ENCODE results near the gene KIF4B.

Gene KIF4B

GRCh38 chr5:154968953-154969352, 44.6 kb upstream of the KIF4B start:
- TF ChIP-seq POLR2AphosphoS5 (IDR thresholded peaks at IDR 0.05; ENCODE audit: low read depth, low read length) (no peak), FOXP2 (optimal IDR thresholded peaks at IDR 0.05; ENCODE audit: borderline replicate concordance, extremely low read depth, extremely low read length, insufficient read depth) (no peak), SIN3A (IDR thresholded peaks at IDR 0.05; ENCODE audit: borderline replicate concordance, insufficient read depth, low read length) (no peak), TAF1 (IDR thresholded peaks at IDR 0.05; ENCODE audit: borderline replicate concordance, insufficient read depth, low read length) (no peak)
- TF ChIP-seq, protein P1, sequence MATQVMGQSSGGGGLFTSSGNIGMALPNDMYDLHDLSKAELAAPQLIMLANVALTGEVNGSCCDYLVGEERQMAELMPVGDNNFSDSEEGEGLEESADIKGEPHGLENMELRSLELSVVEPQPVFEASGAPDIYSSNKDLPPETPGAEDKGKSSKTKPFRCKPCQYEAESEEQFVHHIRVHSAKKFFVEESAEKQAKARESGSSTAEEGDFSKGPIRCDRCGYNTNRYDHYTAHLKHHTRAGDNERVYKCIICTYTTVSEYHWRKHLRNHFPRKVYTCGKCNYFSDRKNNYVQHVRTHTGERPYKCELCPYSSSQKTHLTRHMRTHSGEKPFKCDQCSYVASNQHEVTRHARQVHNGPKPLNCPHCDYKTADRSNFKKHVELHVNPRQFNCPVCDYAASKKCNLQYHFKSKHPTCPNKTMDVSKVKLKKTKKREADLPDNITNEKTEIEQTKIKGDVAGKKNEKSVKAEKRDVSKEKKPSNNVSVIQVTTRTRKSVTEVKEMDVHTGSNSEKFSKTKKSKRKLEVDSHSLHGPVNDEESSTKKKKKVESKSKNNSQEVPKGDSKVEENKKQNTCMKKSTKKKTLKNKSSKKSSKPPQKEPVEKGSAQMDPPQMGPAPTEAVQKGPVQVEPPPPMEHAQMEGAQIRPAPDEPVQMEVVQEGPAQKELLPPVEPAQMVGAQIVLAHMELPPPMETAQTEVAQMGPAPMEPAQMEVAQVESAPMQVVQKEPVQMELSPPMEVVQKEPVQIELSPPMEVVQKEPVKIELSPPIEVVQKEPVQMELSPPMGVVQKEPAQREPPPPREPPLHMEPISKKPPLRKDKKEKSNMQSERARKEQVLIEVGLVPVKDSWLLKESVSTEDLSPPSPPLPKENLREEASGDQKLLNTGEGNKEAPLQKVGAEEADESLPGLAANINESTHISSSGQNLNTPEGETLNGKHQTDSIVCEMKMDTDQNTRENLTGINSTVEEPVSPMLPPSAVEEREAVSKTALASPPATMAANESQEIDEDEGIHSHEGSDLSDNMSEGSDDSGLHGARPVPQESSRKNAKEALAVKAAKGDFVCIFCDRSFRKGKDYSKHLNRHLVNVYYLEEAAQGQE (IDR thresholded peaks at IDR 0.05; ENCODE audit: insufficient read depth in 1 of 2, low read depth in 2 of 2, low read length in 2 of 2): no peak

DNA sequence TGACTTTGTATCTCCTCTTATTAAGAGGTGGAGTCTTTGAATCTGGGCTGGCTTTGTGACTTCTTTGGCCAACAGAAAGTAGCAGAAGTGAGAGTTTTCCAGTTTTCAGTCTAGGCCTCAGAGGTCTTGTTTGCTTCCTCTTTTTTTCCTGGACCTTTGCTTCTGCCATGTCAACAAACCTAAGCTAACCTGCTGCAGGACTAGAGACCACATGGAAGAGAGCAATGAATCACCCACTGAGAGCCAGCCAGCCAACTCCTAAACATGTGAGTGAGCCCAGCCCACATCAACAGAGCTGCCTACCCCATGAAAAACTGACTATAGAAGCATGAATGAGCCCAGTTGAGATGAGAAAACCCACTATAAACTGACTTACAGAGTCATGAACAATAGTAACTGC, 42.8 kb upstream of the KIF4B start:
- TF ChIP-seq TAF1 (IDR thresholded peaks at IDR 0.05; ENCODE audit: borderline replicate concordance, insufficient read depth, low read length) (no peak), POLR2AphosphoS5 (IDR thresholded peaks at IDR 0.05; ENCODE audit: low read depth, low read length) (no peak), FOXP2 (optimal IDR thresholded peaks at IDR 0.05; ENCODE audit: borderline replicate concordance, extremely low read depth, extremely low read length, insufficient read depth) (no peak), SIN3A (IDR thresholded peaks at IDR 0.05; ENCODE audit: borderline replicate concordance, insufficient read depth, low read length) (no peak)
- TF ChIP-seq, protein P1 (IDR thresholded peaks at IDR 0.05; ENCODE audit: insufficient read depth in 1 of 2, low read depth in 2 of 2, low read length in 2 of 2): no peak

GRCh38 chr5:154971501-154971900, 42.1 kb upstream of the KIF4B start:
- TF ChIP-seq TAF1 (IDR thresholded peaks at IDR 0.05; ENCODE audit: borderline replicate concordance, insufficient read depth, low read length): no peak

DNA sequence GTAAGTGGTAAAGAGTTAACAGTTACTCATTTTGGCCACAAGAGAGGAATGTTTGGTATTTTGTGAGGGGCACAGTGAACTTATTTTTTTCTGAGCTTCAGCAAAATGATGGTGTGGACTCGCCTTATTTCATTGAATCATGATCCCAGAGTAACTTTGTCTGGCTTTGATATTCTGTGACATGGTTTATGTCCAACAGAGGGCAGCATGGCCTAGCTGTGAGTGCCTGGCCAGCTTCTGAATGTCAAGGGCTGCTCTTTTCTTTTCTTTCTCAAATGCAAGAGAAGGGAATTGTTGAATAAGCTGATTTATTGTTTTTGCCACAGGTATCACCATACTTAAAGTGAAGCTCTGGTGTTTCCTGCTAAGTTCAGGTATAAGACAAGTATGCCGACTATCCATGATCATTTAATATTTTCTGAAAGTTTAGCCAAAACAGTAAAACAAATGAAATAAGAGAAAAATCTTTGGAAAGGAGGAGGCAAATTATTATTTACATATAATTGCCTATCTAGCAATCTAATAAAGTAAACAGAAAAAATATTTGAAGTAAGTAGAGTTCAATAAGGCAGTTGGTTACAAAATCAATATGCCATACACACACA, 41.0 kb upstream of the KIF4B start:
- TF ChIP-seq POLR2AphosphoS5 (IDR thresholded peaks at IDR 0.05; ENCODE audit: low read depth, low read length): no peak
- TF ChIP-seq TAF1 (IDR thresholded peaks at IDR 0.05; ENCODE audit: borderline replicate concordance, insufficient read depth, low read length): no peak
- no peak for TF ChIP-seq FOXP2 (optimal IDR thresholded peaks at IDR 0.05; ENCODE audit: borderline replicate concordance, extremely low read depth, extremely low read length, insufficient read depth)
- TF ChIP-seq, protein P1 (IDR thresholded peaks at IDR 0.05; ENCODE audit: insufficient read depth in 1 of 2, low read depth in 2 of 2, low read length in 2 of 2): no peak
- TF ChIP-seq SIN3A (IDR thresholded peaks at IDR 0.05; ENCODE audit: borderline replicate concordance, insufficient read depth, low read length): no peak

DNA sequence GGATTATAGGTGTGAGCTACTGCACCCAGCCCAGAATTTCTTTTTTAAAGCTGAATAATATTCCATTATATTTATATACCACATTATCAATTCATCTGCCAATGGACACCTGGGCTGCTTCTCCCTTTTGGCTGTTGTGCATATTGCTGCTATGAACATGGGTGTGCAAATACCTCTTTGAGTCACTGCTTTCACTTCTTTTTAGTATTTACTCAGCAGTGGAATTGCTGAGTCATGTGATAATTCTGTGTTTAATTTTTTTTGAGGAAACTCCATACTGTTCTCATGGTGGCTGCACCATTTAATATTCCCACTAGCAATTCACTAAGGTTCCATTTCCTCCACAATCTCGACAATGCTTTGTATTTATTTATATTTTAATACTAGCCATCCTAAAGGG, 36.1 kb upstream of the KIF4B start:
- TF ChIP-seq POLR2AphosphoS5 (IDR thresholded peaks at IDR 0.05; ENCODE audit: low read depth, low read length) (no peak), TAF1 (IDR thresholded peaks at IDR 0.05; ENCODE audit: borderline replicate concordance, insufficient read depth, low read length) (no peak), SIN3A (IDR thresholded peaks at IDR 0.05; ENCODE audit: borderline replicate concordance, insufficient read depth, low read length) (no peak), FOXP2 (optimal IDR thresholded peaks at IDR 0.05; ENCODE audit: borderline replicate concordance, extremely low read depth, extremely low read length, insufficient read depth) (no peak)
- TF ChIP-seq, protein P1 (IDR thresholded peaks at IDR 0.05; ENCODE audit: insufficient read depth in 1 of 2, low read depth in 2 of 2, low read length in 2 of 2): no peak

Measured in PFSK-1 (cell line).